Measurements from ENCODE around the gene ABHD10.

Gene ABHD10

DNA sequence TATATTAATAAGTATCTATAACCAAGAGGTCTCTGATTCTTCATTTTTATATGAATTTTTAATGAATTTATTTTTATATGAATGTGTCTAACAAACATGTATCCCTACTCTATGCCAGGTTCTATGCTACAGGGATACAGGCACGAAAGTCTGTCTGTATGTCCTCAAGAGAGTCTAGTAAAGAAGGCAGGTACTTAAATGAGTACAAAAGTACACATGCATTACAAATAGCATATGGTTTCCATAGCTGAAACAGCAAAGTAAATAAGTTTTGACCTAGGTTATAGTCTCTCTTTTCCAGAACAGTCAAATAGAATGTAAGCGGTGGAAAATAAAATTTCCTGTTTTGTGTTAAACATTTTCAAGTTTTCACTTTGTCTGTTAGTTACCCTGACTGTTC lies 13.3 kb upstream of the ABHD10 start:
- DNase-seq, result no peak

DNA sequence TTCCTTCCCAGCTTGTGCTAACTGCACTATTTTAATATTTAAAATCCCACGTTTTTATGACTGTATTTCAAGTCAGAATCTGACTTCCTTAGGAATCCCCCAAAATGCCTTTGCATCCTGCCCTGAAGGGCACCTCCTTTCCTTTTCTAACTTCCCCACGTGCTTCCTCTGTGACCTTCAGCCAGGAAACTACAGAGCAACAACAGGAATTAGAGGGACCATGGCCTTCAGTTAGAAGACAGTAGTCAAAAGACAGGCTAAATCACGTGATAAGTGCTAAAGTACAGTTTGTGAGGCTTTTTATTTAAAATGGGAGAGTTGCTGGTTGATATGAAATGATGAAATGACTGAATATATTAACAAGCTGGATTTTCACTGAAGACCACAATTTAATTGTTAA lies 11.8 kb upstream of the ABHD10 start:
- DNase-seq, result no peak

DNA sequence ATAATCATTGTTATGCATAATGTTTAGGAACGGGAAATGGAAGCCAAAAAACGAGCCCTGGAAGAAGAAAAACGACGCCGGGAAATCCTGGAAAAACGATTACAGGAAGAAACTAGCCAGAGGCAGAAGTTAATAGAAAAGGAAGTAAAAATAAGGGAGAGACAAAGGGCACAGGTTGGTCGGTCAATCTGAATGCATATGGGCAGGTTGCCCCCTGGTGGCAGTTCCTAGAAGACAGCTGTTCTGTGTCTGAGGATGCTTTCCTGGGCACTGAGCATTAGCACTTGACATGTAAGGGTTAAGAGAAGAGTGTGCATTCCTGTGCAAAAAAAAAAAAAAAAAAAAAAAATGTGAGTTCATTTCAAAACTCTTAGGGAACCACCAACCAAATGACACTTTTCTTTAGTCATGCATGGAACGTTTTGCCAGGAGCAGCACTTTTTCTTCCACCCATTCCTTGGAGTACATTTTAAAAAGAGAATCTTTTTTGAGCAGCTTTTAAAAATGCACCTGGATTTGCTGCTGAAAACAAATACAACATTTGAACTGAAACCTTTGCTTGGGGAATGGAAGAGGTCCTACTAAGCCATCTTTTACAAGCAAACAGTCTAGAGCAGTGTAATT lies 11.1 kb upstream of the ABHD10 start:
- peak; percentile 78 for DNase-seq

DNA sequence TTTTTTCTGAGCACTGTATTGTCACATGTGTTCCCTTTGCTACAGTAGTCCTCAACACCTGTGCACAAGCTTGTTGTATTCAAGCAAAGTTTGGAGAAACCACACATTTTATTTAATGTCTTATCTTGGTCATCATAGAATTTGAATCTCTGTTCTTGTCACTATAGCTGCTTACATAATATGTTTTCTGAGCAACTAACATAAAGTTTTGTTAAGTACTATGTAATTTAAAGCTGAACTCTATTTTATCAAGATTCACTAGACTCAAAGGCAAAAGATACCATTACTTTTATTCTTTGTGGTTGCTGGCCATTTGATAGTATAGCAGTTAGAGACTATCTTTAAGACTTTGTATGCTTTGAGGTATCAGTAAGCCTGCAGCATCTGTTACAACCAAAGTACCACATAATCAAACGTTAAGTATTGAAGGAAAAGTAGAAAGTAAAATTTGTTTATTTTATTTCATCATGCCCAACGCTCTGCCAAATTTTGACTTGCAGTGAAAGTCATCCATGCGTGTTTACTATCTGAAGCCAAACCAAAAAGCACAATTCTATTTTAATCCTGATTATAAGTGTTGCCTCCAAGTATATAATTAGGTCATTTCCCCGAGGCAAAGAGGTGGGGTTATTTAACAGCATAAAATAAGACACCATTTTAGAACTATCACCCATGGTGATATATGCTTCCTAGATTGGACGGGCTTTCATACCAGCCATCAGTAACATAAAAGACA lies 10.3 kb upstream of the ABHD10 start:
- no peak for DNase-seq

DNA sequence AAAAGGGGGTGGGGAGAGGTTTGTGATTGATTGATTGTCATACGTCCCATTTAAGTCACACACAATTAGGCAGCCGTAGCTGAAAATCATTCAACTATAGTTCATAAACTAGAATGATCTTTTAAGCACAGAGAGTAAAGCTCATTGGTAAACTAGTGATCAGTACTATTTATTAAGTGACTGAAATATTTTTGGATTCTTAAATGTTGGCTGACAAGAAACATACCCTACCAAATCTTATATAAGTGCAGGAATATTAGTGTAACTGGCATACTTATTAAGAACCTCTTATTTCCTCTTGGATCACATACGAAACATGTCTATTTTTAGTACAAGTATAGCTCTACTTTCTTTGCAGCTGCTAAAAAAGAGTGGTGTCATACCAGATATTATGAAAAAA lies 8.4 kb upstream of the ABHD10 start:
- no peak for DNase-seq

- DNase-seq, result no peak
These were observed 7.2 kb upstream of the ABHD10 start for GRCh38 chr3:111971533-111972130.

DNA sequence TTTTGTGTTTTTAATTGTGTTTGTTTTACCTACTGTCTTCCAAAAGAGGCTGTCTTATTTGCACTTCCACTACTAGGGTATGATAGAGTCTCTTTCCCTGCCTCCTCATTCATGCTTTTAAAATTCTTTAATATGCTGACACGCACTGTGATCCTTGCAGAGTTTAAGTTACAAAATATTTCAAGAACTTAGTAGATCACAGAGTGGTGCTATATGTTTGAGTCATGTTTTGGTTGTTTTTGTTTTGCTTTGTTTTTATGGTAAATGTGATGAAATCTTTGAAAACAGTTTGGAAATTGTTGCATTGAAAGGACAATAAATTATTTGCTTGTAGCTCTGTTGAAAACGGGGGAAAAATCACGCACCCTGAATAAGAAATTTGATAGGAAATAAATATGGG lies 5.9 kb upstream of the ABHD10 start:
- DNase-seq, result no peak

GRCh38 chr3:111975131-111975530 lies 3.7 kb upstream of the ABHD10 start:
- no peak for DNase-seq

DNA sequence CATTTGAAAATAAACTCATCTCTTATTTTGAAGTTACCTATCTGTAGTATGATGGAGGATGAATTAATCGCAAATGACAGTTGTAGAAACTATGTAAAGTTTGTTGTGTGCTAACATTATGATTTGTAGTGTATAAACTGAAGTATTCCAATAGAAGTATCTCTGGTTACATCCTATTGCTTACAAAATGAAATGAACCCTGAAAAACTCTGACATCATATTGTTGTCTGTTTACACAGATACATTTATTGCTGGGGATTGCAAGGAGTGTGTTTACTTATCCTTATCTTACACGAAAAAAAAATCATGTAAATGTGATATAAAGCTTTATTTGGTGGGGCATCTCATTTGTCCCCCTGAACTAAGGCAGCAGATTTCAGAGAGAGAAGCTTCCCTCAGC lies 2.6 kb upstream of the ABHD10 start:
- no peak for DNase-seq

- peak; percentile 27 for DNase-seq
These were observed 710 bp downstream of the ABHD10 start for GRCh38 chr3:111979434-111980038.

GRCh38 chr3:111980716-111981456 lies 2.1 kb downstream of the ABHD10 start:
- no peak for DNase-seq

DNA sequence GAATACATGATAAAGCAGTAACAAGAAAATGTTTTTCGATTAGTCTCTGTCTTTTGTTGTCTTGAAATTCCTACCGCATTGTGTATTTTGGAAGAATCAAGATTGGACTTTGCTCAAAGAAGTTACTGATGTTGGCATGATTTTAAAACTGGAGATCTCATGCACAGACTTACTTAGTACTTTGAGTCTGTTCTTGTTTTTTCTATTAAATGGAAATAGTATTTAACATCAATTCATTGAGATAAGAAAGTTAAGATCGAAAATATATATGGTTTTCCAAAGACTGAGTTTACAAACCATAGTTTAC lies 2.6 kb downstream of the ABHD10 start:
- DNase-seq, result no peak

GRCh38 chr3:111984636-111985298 lies 5.9 kb downstream of the ABHD10 start:
- no peak for DNase-seq

DNA sequence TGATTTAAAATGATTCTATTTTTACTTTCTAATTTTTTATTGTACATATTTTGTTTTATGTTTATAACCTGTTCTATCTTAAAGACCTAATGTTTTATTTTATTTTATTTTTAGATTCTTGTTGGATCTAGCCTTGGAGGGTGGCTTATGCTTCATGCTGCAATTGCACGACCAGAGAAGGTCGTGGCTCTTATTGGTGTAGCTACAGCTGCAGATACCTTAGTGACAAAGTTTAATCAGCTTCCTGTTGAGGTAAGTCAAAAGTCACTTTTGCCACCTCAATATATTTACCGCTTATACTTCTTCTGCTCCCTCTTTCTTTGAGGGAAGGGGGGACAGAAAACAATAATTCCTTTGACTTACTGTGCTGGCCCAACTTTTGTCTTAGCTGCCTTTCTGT lies 8.0 kb downstream of the ABHD10 start:
- no peak for DNase-seq

GRCh38 chr3:111989061-111989678 lies 10.3 kb downstream of the ABHD10 start:
- peak; percentile 69 for DNase-seq

- no peak for DNase-seq
These were observed 14.2 kb downstream of the ABHD10 start for GRCh38 chr3:111993038-111993437.

DNA sequence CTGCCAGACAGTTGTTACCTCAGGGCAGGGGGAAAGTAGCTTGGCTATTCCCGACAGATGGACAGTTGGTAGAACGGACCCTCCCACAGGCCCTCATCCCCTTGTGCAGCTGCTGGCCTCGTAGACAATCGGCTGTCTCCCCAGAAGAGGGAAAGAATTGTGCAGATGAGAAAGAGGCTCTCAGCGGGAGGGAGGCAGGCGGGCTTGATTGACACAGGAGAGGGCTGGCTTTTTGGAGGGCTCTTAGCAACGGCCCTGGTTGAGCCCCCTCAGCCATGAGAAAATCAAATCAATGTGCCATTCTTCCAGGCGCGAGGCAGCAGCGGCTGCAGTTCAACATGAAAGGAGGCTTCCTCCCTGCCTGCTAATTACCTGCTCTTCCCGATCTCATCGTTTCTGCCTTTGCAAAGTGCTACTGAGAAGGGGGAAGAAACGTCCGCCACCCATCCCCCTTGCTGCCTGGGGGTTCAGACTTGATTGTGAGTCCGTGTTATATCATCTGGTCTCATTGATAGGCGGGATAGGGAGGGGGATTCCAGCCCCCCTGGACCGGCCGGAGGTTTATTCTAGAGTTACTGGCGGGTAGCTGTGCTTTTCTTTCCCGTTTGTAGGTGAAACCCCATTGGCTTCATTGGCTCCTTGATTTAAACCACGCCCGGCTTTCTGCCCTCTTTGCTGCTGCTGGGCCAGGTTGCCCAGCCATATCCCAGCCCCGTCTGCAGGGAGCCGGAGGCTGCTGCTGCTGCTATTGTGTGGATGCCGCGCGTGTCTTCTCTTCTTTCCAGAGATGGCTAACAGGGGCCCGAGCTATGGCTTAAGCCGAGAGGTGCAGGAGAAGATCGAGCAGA lies 20.0 kb downstream of the ABHD10 start, which contains the start of gene TAGLN3:
TAGLN3 (plus strand) TSS at position 287 of the 848 bp plus-strand sequence; CDS start at position 788, 501 bp downstream.
- no peak for DNase-seq

DNA sequence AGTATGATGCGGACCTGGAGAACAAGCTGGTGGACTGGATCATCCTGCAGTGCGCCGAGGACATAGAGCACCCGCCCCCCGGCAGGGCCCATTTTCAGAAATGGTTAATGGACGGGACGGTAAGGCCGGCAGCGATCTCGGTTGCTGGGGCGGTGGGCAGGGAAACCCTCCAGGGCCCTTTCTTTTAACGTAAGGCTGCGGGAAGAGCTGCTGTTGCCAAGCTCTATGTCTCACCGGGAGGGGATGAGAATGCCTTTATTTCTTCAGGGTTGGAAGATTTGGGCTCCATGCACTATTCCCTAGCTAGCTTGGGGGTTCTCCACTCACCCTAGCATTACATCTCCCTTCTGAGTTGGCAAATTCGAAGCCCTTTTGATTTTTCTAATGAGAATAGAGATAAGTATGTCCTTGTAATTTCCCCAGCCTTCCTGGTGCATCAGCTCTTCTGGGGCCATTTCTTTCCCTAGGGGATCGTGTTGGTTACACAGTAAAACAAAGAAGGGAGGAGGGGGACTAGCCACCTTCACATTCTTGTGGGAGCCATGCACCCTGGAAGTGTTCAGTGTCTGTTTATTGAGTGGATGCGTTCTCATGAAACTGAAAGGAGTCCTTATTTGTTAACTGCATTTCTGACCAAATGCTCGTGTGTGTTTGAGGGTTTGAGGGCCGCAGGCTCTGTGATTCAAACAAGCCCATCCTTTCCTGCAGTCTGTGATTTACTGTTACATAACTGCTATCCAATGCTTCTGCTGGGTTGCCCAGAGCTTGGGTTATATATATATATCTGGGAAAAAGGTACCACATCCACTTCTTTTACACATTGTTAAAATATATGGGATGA lies 20.9 kb downstream of the ABHD10 start:
- DNase-seq, result no peak

DNA sequence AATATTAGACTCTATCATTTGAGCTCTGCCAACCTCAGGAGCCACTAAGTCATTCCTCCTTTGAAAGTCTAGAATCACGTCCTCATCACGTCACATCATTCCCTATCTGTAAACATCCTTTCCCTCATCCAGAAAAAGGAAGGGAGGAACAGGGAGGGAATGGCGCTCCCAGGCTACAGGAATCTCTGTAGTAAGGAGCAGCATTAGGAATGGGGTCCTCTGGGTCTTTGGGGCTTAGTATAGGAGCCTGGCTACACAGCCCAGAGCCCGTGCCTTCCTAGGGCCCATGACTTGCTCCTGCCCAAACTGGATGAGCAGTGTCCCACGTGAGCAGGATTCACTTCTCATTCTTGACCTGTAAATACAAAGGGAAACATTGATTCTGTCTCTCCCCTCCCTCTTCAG lies 21.5 kb downstream of the ABHD10 start:
- DNase-seq, result no peak

GRCh38 chr3:112000966-112001365 lies 22.1 kb downstream of the ABHD10 start:
- DNase-seq, result no peak
